Brain pericyte (primary cell): ENCODE measurements around the gene VDAC1.
"Not testable (repeated sequence)": the region's sequence is repeated elsewhere in the genome, so short reads cannot be mapped to it uniquely, and the experiment has no call there.

Experiments used
- DNase-seq: peaks from one replicate; pipeline ENCODE4 v3.0.0-alpha.2; 2012; ENCODE audit warnings: low read depth, low spot score

Gene VDAC1

DNA sequence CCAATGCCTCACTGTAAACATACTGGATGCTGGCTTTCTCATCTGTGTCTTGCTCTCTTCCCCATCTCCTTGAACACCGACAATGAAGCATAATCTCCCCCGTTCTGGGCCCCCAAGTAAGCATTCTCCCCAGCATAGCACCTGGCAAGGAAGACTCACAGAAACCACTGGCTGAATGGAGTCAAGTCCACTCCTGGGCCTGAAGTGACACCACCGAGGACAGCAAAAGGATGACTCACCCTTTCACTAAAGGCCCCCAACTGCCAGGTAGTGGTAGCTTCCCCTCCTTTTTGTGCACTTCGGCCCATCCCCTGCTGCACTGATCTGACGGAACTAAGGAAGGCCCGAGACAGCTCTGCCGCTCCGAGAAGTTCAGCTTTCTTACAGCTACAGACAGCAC is 9.4 kb downstream of the VDAC1 start:
- no peak for DNase-seq

DNA sequence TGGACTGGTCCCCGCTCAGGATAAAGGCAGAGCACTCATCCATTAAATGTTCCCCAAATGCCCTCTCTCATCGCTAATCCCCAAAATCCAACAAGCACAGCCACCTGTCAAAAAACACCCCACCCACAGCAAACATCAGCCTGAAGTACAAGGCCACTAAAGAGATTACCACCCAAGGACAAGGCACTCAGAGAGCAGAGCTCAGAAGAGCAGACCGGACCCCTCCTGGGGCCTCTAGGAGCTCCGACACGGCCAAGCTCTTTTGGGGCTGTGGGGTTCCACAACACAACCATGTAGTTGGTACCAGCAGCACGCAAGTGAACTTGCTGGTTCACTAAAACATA is 9.8 kb downstream of the VDAC1 start:
- no peak for DNase-seq

DNA sequence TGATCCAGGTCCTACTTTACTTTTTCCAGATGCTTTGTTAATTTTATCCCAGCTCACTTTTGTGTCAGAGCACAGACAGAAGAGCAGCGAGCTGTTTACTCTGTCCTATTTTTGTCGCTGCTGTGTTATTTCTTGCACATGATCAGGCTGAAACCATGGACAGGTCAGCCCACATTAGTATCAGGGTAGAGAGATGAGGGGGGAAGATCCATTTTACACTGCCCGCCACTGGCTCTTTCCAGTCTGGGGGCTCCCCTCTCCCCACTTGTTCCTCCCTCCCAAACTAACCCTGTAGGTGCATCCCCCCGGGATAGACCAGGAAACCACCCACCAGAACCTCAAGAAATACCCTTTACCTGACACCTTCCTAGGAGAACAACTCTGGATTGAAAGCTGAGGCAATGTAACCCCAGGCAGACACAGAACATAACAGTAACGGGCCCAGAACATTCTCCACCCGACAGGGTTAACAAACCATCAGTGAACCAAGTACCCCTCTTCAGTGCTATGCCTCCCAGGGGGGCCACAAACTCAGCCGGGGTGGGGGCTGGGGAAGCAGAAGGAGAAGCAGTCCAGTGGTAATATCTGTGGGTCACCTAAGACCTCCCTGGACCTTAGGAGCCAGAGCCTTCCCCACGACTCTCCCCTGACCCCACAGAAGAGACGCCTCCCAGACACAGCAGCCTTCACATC is 10.3 kb downstream of the VDAC1 start:
- DNase-seq = no peak

GRCh38 chr5:133993185-133993936 is 11.4 kb downstream of the VDAC1 start:
- no peak for DNase-seq

DNA sequence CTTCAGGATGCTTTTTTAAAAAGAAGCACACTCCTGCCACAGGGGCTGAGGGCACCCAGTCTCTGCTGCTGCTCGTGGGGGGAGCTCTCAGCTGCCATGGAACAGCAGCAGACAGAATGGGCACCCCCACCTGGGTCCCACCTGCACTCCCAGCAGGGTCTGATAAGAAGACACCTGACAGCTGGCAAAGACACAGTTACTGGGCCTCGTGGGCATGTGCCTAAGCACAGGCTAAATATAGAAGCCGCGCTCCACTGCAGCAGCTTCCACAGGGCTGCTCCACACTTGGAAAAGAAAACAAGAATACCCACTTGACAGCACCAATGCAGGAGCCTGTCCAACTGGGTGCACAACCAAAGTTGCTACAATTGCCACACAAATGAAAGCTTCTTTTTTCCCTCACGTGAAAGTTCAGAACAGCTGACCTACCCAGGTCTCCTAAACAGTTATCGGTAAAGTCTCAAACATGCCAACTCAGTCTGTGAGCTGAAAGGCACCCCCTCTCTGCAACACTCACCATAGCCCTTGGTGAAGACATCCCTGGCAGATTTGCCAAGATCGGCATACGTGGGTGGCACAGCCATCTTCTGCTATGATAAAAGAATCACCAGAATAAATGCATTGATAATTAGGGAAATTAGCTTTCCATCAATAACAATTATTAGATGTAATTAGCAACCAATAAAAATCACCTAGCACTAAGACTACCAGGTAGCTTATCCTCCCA is 12.2 kb downstream of the VDAC1 start:
- no peak for DNase-seq

DNA sequence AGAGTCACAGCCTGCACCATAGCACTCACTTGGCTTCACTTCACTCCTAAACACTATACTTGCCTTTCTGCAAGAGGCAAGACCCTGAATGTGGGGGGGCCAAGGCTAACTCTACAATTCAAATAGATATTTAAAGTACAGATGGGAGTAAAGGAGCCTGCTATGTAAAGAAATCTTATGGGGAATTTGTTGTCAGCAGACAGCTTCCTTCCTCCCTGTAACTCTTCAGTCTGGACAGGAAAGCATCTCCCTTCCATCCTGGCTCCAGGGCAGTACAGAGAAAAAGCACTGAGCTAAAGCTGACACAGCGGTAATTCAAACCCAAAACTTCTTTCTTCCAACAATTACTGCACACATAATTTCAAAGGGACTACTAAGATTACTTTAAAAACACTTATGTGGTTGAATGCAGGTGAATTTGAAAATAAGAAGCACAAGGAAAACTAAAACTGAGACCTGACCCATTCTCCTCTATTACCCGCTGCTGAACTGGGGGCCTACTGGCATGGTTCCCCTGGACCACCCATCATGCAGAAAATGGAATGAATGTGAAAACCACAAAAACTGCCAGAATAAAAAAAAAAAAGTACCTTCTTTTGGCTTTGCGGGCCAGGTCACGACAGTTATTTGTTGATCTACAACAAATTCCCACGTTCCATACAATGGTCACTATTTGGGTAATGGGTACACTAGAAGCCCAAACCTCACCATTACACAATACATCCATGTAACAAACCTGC is 13.4 kb downstream of the VDAC1 start:
- DNase-seq = no peak

- no peak for DNase-seq
Measured at GRCh38 chr5:133990396-133990795, 14.4 kb downstream of the VDAC1 start.

GRCh38 chr5:133985540-133986180 is 19.1 kb downstream of the VDAC1 start:
- no peak for DNase-seq

- DNase-seq = no peak
Measured at GRCh38 chr5:133983674-133984073, 21.1 kb downstream of the VDAC1 start.

GRCh38 chr5:133981714-133982113 is 23.1 kb downstream of the VDAC1 start:
- no peak for DNase-seq

- no peak for DNase-seq
Measured at GRCh38 chr5:133980652-133981051, 24.1 kb downstream of the VDAC1 start.

- no peak for DNase-seq
Measured at GRCh38 chr5:133978943-133979342, 25.8 kb downstream of the VDAC1 start.

DNA sequence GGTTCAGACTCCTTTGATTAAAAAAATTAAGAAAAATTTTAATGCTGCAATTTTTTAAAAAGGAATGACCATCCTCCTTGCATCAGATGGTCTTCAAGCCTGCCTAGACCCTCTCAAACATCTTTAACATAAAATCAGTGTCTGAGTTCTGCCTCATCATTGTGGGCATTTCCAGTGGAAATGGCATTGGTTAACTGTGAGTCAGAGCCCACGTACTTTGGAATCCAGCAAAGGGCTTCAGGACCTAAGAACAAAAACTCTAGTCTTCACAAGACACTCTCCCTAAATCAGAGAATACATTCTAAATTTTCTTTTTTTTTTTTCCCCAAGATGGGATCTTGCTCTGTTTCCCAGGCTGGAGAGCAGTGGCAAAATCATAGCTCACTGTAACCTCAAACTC is 26.9 kb downstream of the VDAC1 start:
- no peak for DNase-seq

- DNase-seq = no peak
Measured at GRCh38 chr5:133977161-133977787, 27.5 kb downstream of the VDAC1 start.

GRCh38 chr5:133975546-133975945 is 29.2 kb downstream of the VDAC1 start:
- not testable (repeated sequence) for DNase-seq

GRCh38 chr5:133974142-133974541 is 30.6 kb downstream of the VDAC1 start:
- DNase-seq = no peak

DNA sequence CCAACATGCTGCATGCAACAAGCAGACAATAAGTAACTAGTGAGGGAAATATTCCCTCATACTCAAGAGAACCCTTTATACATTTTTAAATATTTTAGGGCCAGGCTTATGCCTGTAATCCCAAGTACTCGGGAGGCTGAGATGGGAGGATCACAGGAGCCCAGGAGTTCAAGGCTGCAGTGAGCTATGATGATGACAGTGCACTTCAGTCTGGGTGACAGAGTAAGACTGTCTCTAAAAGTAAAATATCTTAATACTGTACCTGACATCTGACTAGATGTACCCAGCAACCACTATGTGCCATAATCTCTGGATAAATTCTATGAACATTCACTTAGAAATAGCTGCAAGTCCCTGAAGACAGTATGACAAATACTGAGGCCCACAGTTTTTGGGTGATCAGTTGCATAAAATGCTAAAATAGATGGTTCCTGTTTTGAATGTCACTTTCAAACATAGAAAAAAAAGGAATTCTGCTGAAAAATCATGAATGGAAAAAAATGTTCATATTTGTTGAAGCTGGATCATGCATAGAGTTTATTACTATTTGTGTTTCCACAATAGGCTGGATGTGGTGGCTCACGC is 34.4 kb downstream of the VDAC1 start:
- DNase-seq = no peak

- DNase-seq = no peak
Measured at GRCh38 chr5:133969654-133970324, 35.0 kb downstream of the VDAC1 start.

DNA sequence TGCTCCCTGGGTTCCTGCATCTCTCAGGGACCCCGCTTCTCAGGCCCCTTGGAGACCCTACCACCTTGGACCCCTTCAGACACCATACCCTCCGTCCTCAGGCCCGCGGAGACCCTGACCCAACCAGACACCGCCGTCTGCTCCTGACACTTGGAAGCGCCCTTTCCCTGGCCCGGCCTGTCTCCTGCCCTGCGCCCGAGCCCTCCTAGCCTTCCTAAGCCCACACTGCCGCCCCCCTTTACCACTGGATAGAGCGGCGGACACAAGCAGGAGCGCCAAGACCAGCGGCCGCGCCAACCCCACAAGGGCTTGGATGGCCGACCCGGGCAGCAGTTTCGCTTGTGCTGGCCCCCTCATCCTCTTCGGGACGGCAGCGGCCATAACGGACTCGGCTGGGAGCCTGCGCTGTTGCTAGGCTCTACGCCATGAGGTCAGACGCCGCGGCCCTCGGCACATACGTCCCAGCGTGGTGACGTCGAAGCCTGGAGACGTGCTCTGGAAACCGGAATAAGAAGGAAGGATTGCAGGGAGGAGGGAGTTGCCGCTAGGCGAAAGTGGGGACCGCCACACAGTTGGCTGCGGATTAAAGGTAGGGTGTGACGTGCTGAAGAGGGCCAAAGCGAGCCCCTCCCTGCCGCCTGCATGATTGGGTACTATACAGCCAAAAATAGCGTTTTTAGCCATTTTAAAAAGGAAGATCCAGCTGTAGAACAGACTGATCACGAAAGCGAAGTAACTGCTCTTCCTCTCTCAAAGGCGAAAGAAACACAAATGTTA is 36.4 kb downstream of the VDAC1 start, which contains the start of gene C5orf15:
C5orf15 (minus strand) TSS at position 422 of the 777 bp plus-strand sequence; CDS start at position 381, 41 bp downstream.
- peak; percentile 89 for DNase-seq
